SHP77 (cell line): ENCODE measurements around the gene SDCCAG8.
"Not testable (repeated sequence)": the region's sequence is repeated elsewhere in the genome, so short reads cannot be mapped to it uniquely, and the experiment has no call there.

Source experiments
- DNase-seq, 2 experiments: peaks; one replicate each; lab custom pipeline; 2025; lab: John Stamatoyannopoulos, UW

Gene SDCCAG8

GRCh38 chr1:243255791-243256512 lies at the start of gene SDCCAG8:
Gene SDCCAG8, plus strand, starts transcription at chr1:243256041. Its CDS starts 133 bp downstream, at chr1:243256174.
- peak; percentile 99 to 100 for DNase-seq

GRCh38 chr1:243211984-243212383 lies 43.9 kb upstream of the SDCCAG8 start:
- DNase-seq: not testable (repeated sequence)

- no peak for DNase-seq
Measured at GRCh38 chr1:243213045-243213787, 42.6 kb upstream of the SDCCAG8 start.

GRCh38 chr1:243215276-243215875 lies 40.5 kb upstream of the SDCCAG8 start:
- DNase-seq: not testable (repeated sequence)

GRCh38 chr1:243216741-243217140 lies 39.1 kb upstream of the SDCCAG8 start:
- no peak for DNase-seq

GRCh38 chr1:243217349-243217748 lies 38.5 kb upstream of the SDCCAG8 start:
- no peak for DNase-seq

GRCh38 chr1:243218059-243218458 lies 37.8 kb upstream of the SDCCAG8 start:
- no peak for DNase-seq

- DNase-seq: no peak
Measured at GRCh38 chr1:243227622-243228021, 28.2 kb upstream of the SDCCAG8 start.

GRCh38 chr1:243229526-243229925 lies 26.3 kb upstream of the SDCCAG8 start:
- DNase-seq: no peak

GRCh38 chr1:243230914-243231313 lies 24.9 kb upstream of the SDCCAG8 start:
- peak in 1 of 2 experiments; percentile 19 for DNase-seq

GRCh38 chr1:243233908-243234307 lies 21.9 kb upstream of the SDCCAG8 start:
- DNase-seq: no peak

GRCh38 chr1:243234978-243235647 lies 20.7 kb upstream of the SDCCAG8 start:
- no peak for DNase-seq

- no peak for DNase-seq
Measured at GRCh38 chr1:243236604-243237252, 19.1 kb upstream of the SDCCAG8 start.

GRCh38 chr1:243244432-243244841 lies 11.4 kb upstream of the SDCCAG8 start:
- DNase-seq: no peak

- DNase-seq: no peak
Measured at GRCh38 chr1:243246916-243247315, 8.9 kb upstream of the SDCCAG8 start.

GRCh38 chr1:243247901-243248300 lies 7.9 kb upstream of the SDCCAG8 start:
- no peak for DNase-seq

GRCh38 chr1:243249214-243249613 lies 6.6 kb upstream of the SDCCAG8 start:
- DNase-seq: no peak

- no peak for DNase-seq
Measured at GRCh38 chr1:243250102-243250501, 5.7 kb upstream of the SDCCAG8 start.

- DNase-seq: no peak
Measured at GRCh38 chr1:243251539-243251938, 4.3 kb upstream of the SDCCAG8 start.

GRCh38 chr1:243253211-243253925 lies 2.5 kb upstream of the SDCCAG8 start:
- no peak for DNase-seq

- DNase-seq: no peak
Measured at GRCh38 chr1:243253926-243254232, 2.0 kb upstream of the SDCCAG8 start.
